ENCODE measurements around the gene NCF1.
"Not testable (repeated sequence)": the region's sequence is repeated elsewhere in the genome, so short reads cannot be mapped to it uniquely, and the experiment has no call there.

DNA sequence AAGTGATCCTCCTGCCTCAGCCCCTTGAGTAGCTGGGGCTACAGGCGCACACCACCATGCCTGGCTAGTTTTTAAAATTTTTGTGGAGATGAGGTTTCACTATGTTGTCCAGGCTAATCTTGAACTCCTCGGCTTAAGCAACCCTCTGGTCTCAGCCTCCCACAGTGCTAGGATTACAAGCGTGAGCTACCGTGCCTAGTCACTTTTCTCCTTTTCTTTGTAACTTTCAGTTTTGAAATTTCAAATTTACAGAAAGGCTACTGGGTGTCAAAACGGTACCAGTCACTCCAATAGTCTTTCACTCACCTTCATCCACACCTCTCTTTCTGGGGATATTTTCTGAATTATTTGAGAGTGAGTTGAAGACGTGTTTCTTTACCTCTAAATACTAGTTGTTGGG lies 1.3 kb downstream of the NCF1 start:
- not testable (repeated sequence) for TF ChIP-seq ATF1, CREB1 (CRISPR knock-in tag; IDR thresholded peaks at IDR 0.05)
- TF ChIP-seq, protein P1, sequence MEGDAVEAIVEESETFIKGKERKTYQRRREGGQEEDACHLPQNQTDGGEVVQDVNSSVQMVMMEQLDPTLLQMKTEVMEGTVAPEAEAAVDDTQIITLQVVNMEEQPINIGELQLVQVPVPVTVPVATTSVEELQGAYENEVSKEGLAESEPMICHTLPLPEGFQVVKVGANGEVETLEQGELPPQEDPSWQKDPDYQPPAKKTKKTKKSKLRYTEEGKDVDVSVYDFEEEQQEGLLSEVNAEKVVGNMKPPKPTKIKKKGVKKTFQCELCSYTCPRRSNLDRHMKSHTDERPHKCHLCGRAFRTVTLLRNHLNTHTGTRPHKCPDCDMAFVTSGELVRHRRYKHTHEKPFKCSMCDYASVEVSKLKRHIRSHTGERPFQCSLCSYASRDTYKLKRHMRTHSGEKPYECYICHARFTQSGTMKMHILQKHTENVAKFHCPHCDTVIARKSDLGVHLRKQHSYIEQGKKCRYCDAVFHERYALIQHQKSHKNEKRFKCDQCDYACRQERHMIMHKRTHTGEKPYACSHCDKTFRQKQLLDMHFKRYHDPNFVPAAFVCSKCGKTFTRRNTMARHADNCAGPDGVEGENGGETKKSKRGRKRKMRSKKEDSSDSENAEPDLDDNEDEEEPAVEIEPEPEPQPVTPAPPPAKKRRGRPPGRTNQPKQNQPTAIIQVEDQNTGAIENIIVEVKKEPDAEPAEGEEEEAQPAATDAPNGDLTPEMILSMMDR (IDR thresholded peaks at IDR 0.05): not testable (repeated sequence)
